Keratinocyte (primary cell): ENCODE results near the gene FBXO44.
A peak's percentile ranks its signal among the peaks of the same experiment; 100 is the strongest.

ENCODE experiments used
- CTCF ChIP-seq, 3 experiments: IDR thresholded peaks in 1 of 3; conservative IDR thresholded peaks in 1 of 3; optimal IDR thresholded peaks in 1 of 3; 2 replicates in 2 of 3; 3 replicates in 1 of 3; pipeline versions ENCODE3 to v1.5.1; 2011; ENCODE audit warnings: low read length in 3 of 3, mild to moderate bottlenecking in 3 of 3, moderate library complexity in 2 of 3, control low read depth in 1 of 3, inconsistent platforms in 1 of 3; ENCODE audit not compliant: insufficient read depth in 2 of 3; ENCODE audit errors: extremely low read depth in 1 of 3
- EZH2 ChIP-seq: IDR thresholded peaks from one replicate; pipeline ENCODE4 v1.6.1; 2012; ENCODE audit warnings: inconsistent platforms, mild to moderate bottlenecking, low read length, moderate library complexity

DNA sequence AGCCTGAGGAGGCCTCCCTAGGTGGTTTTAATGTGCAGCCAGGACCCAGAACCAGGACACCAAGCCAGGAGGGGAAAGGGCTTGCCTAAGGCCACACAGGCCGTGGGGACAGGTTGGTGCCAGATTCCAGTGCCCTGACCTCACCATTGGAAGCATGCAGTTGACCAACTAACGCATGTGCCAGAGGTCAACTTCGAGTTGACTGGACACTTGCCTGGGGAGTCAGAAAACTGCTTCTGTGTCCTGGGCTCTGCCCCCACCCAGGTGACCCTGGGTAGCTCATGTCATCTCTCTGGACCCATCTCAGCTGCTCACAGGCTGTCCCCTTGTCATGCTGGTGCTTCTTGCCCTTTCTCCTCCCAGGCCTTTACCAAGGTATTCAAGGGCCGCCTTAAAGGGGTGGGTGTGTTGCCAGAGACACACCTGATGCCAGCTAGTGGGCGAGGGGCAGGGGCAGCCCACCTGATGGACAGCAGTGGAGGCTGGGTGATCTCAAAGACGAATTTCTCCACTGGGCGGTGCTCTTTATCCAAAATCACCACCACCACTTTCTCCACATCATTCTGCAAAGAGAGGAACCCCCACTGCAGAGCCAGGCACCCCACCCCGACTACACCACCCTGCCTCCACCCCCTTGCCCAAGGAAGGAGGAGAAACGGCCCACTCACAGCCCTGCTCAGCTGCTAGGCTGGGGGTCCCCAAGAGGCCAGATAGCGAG is 21.9 kb downstream of the FBXO44 start:
- peak in 1 of 3 experiments; percentile 25 for TF ChIP-seq CTCF (optimal IDR thresholded peaks at IDR 0.05 in 1 of 3, IDR thresholded peaks at IDR 0.05 in 1 of 3, conservative IDR thresholded peaks at IDR 0.05 in 1 of 3; ENCODE audit: extremely low read depth in 1 of 3, insufficient read depth in 2 of 3, low read length in 3 of 3)
- no peak for TF ChIP-seq EZH2
